Transverse colon (tissue), 4 donors: Measurements from ENCODE around the gene ANKUB1. TPM values are rescaled to one million over a fixed set of nuclear protein-coding genes. Genes with fewer than 3 reads are reported as not detected.
A peak's percentile ranks its signal among the peaks of the same experiment; 100 is the strongest.

ENCODE experiments used
- DNase-seq: peaks from one replicate; pipeline ENCODE4 v3.0.0-alpha.2; 2019
- H3K27ac ChIP-seq, 4 donors: fragments of 200-600 bp; sonication (generic); 2 replicates each; pipeline ENCODE4 v1.5.1; 2016 to 2018; ENCODE audit warnings: inconsistent platforms in 4 of 4
- H3K27me3 ChIP-seq: fragments of 200-600 bp; sonication (generic); 2 replicates; pipeline ENCODE4 v1.5.1; 2017; ENCODE audit warnings: inconsistent platforms
- H3K36me3 ChIP-seq, 4 donors: fragments of 200-600 bp; sonication (generic); 2 replicates each; pipeline ENCODE4 v1.5.1; 2017 to 2019; ENCODE audit warnings: inconsistent platforms in 4 of 4
- H3K4me1 ChIP-seq, 4 donors: fragments of 200-600 bp; sonication (generic); 2 replicates each; pipeline ENCODE4 v1.5.1; 2017 to 2020; ENCODE audit warnings: inconsistent platforms in 4 of 4
- H3K4me3 ChIP-seq, 4 donors: fragments of 200-600 bp; sonication (generic); 1 replicate in 1 of 4; 2 replicates in 3 of 4; pipeline versions ENCODE4 v1.5.1 to v1.6.1; 2017 to 2019; ENCODE audit warnings: inconsistent platforms in 4 of 4
- H3K9me3 ChIP-seq, 2 donors: fragments of 200-600 bp; sonication (generic); 2 replicates each; pipeline ENCODE4 v1.5.1; 2017 to 2019; ENCODE audit warnings: inconsistent platforms in 2 of 2
- CTCF ChIP-seq, 5 experiments: fragments of 200-600 bp in 3 of 5; fragments of 450-650 bp in 2 of 5; sonication (generic) in 3 of 5; IDR thresholded peaks; 1 replicate in 2 of 5; 2 replicates in 3 of 5; pipeline ENCODE4 v1.5.1; 2016 to 2017; ENCODE audit warnings: antibody characterized with exemption in 5 of 5, inconsistent platforms in 3 of 5, mild to moderate bottlenecking in 2 of 5, moderate library complexity in 1 of 5
- EP300 ChIP-seq: sonication (generic); formaldehyde crosslinking; IDR thresholded peaks from one replicate; pipeline ENCODE4 v1.6.1; 2017; ENCODE audit warnings: antibody characterized with exemption, low read depth
- POLR2A ChIP-seq: fragments of 450-650 bp; IDR thresholded peaks from one replicate; pipeline ENCODE4 v1.6.1; 2016; ENCODE audit warnings: antibody characterized with exemption, mild to moderate bottlenecking, moderate library complexity
- POLR2AphosphoS5 ChIP-seq, 3 donors: sonication (generic); formaldehyde crosslinking; IDR thresholded peaks; one replicate each; pipeline ENCODE4 v1.6.1; 2016; ENCODE audit warnings: antibody characterized with exemption in 3 of 3
- WGBS, 2 donors: methylation state at CpG; one replicate each; pipeline ENCODE4 v1.1.5; 2018; ENCODE audit warnings: low coverage in 1 of 2; 5-methylcytosine and 5-hydroxymethylcytosine counted together
- in situ Hi-C, 4 donors: fragments of 200-750 bp; cut with MboI; loops; one replicate each; pipeline versions ENCODE4 v1.15.0 to v1.15.1; 2017; ENCODE audit warnings: low sequenced_read_pairs in 3 of 4, low pct_ligation_motif_present in 1 of 4, low pct_unique_long_range_greater_than_20kb in 1 of 4
- intact Hi-C: fragments of 100-400 bp; cut with DNase I; formaldehyde crosslinking; loops from one replicate; pipeline ENCODE4 v1.15.1; 2023; ENCODE audit warnings: low total_unique reads
- total RNA-seq, 4 donors: library from RNA; depleted of rRNA; stranded (reverse); fragments of >200 nt; gene quantifications; one replicate each; pipeline ENCODE4 v1.1.0, GENCODE V29; 2016

The ANKUB1 gene
- total RNA-seq, 4 donors from 2014 or later: not detected

DNA sequence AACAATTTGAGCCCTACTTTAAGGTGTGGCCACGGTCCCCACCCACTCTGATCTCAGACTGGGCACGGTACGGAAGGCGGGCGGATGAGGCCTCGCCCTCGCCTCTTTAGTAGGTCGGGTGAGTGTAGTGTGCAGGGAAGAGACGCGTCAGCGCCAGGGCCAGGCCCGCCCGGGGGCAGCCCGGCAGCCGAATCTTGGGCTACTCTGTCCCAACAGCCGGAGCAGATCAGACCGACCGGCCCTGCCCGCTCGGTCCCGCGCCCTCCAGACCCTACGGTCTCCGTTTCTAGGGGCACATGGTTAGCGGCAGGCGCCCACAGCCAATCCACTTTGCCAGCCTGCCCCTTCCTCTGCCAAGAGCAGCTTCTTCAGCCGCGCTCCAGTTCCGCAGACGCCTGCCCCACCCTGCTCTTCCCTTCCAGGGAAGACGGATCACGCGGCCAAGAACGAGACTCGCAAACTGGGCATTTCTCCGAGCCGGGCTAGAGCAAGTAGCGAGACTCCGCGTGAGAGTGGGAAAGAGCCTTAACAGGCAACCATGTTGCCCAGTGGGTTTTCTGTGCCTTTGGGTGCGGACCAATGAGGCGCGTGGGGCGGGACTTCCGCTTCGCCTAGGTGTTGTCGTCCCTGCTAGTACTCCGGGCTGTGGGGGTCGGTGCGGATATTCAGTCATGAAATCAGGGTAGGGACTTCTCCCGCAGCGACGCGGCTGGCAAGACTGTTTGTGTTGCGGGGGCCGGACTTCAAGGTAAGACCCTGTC is 20.4 kb upstream of the ANKUB1 start, which contains the start of gene RNF13:
RNF13 (plus strand) TSS at position 610 of the 761 bp plus-strand sequence. CDS start 32,812 bp downstream, outside the sequence.
- intact Hi-C loops (no loop called here), in situ Hi-C loops (no loop called here)
- Histone ChIP-seq H3K4me3 (peak within 1 kb of the TSS; percentile 67 to 78 (median 71)), H3K9me3 (no peaks in the 10 kb centered on the region), H3K4me1 (peaks cover 16 to 44% (median 37%) of the 10 kb centered on the region in 4 donors), H3K36me3 (no peaks in the 10 kb centered on the region), H3K27me3 (no peaks in the 10 kb centered on the region), H3K27ac (peak within 1 kb of the TSS; percentile 96 to 99 (median 98))
- 1% methylated on average over 42 of the region's 56 CpGs; no CpG with 5 or more reads in 1 of the 2 donors for WGBS, 2 donors
- TF ChIP-seq EP300: no peak
- TF ChIP-seq POLR2A: peak; percentile 96
- no peak for TF ChIP-seq CTCF (IDR thresholded peaks at IDR 0.05)
- TF ChIP-seq POLR2AphosphoS5 (IDR thresholded peaks at IDR 0.05): peak; percentile 71 to 96 (median 86)
- DNase-seq: peak; percentile 97

DNA sequence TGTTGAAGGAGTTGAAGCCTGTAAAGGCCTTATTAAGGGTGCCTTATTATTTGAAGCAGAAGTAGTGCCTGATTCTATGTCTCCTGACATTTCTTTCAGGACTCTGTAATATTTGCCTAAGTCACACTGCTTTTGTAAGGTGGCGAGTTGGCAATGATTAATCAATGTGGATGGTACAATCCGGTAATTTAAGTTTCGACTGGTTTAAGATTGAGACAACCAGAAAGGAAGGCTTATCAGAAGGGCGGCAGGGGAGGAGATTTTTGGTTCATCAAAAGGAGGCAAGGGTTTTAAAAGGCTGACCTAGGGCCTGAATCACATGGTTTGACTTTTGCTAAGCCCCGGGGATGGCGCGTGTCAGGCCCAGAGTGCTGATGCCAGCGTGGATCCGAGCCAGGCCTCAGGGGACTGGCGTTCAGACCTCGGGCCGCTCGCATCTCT is 19.8 kb upstream of the ANKUB1 start:
- WGBS, 2 donors: 0 to 11% methylated on average over 1 to 13 of the region's 13 CpGs
- Histone ChIP-seq H3K4me3 (peak overlapping the region; percentile 67 to 78 (median 71)), H3K27ac (peak overlapping the region; percentile 96 to 99 (median 98)), H3K36me3 (no peaks in the 10 kb centered on the region), H3K9me3 (no peaks in the 10 kb centered on the region), H3K4me1 (peaks cover 16 to 38% (median 37%) of the 10 kb centered on the region in 4 donors), H3K27me3 (no peaks in the 10 kb centered on the region)
- in situ Hi-C loops: no loop called here
- no peak for TF ChIP-seq POLR2A
- TF ChIP-seq CTCF (IDR thresholded peaks at IDR 0.05): no peak
- DNase-seq: no peak
- intact Hi-C loops: no loop called here

DNA sequence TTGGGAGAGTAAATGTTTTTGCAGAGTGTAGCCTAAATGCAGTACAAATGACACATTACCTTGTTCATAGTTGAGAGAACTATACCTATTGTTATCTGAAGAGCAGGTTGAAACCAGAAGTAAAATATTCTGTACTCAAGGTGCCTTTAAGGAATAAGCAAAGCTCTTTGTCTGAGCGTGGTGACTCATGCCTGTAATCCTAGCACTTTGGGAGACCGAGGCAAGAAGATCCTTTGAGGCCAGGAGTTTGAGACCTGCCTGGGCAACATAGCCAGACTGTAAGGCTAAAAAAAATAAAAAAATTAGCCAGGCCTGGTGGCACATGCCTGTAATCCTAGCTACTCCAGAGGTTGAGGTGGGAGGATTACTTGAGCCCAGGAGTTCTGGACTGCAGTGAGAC is 18.5 kb upstream of the ANKUB1 start:
- intact Hi-C loops: no loop called here

GRCh38 chr3:149809699-149810098 is 17.3 kb upstream of the ANKUB1 start:
- in situ Hi-C loops (no loop called here), intact Hi-C loops (no loop called here)
- Histone ChIP-seq H3K27me3 (no peaks in the 10 kb centered on the region), H3K4me1 (peaks cover 4 to 15% (median 14%) of the 10 kb centered on the region in 4 donors), H3K4me3 (no peak overlapping the region), H3K27ac (no peak overlapping the region), H3K9me3 (no peaks in the 10 kb centered on the region), H3K36me3 (no peaks in the 10 kb centered on the region)
- no peak for DNase-seq
- no peak for TF ChIP-seq POLR2AphosphoS5 (IDR thresholded peaks at IDR 0.05)
- TF ChIP-seq CTCF (IDR thresholded peaks at IDR 0.05): no peak
- TF ChIP-seq EP300: no peak
- no peak for TF ChIP-seq POLR2A

More for the DNA sequence above, 18.5 kb upstream of the ANKUB1 start:
- WGBS, 2 donors: 84 to 93% methylated on average over 2 of the region's 2 CpGs
- TF ChIP-seq POLR2AphosphoS5 (IDR thresholded peaks at IDR 0.05) (no peak), EP300 (no peak), CTCF (IDR thresholded peaks at IDR 0.05) (no peak), POLR2A (no peak)
- no peaks in the 10 kb centered on the region for H3K9me3 ChIP-seq
- no peak overlapping the region for H3K27ac ChIP-seq
- H3K36me3 ChIP-seq: no peaks in the 10 kb centered on the region
- no peaks in the 10 kb centered on the region for H3K27me3 ChIP-seq
- in situ Hi-C loops: no loop called here
- no peak for DNase-seq
- H3K4me1 ChIP-seq: peaks cover 12 to 25% (median 25%) of the 10 kb centered on the region in 4 donors
- H3K4me3 ChIP-seq: no peak overlapping the region
